Tibial nerve (tissue), 4 donors: ENCODE results near the gene FHAD1. TPM values are rescaled to one million over a fixed set of nuclear protein-coding genes. Genes with fewer than 3 reads are reported as not detected.

ENCODE experiments used
- DNase-seq, 2 donors: peaks; one replicate each; pipeline ENCODE4 v3.0.0-alpha.2; 2019; ENCODE audit warnings: low spot score in 2 of 2
- H3K27ac ChIP-seq, 4 donors: fragments of 200-600 bp; sonication (generic) in 3 of 4; one replicate each; pipeline ENCODE4 v1.5.1; 2017 to 2019; ENCODE audit warnings: mild to moderate bottlenecking in 1 of 4
- H3K27me3 ChIP-seq, 2 donors: fragments of 200-600 bp; sonication (generic) in 1 of 2; one replicate each; pipeline versions ENCODE4 v1.5.1 to v1.6.0; 2017 to 2019
- H3K36me3 ChIP-seq, 3 donors: fragments of 200-600 bp; sonication (generic); one replicate each; pipeline ENCODE4 v1.5.1; 2018 to 2019
- H3K4me1 ChIP-seq, 4 donors: fragments of 200-600 bp; sonication (generic) in 3 of 4; one replicate each; pipeline ENCODE4 v1.5.1; 2017 to 2019
- H3K4me3 ChIP-seq, 4 donors: fragments of 200-600 bp; sonication (generic) in 3 of 4; one replicate each; pipeline ENCODE4 v1.5.1; 2017 to 2019; ENCODE audit warnings: mild to moderate bottlenecking in 1 of 4, moderate library complexity in 1 of 4
- H3K9me3 ChIP-seq, 4 donors: fragments of 200-600 bp; sonication (generic) in 3 of 4; one replicate each; pipeline ENCODE4 v1.5.1; 2017 to 2019
- EP300 ChIP-seq, 2 donors: sonication (generic); formaldehyde crosslinking; IDR thresholded peaks; one replicate each; pipeline ENCODE4 v1.6.1; 2017; ENCODE audit warnings: antibody characterized with exemption in 2 of 2, mild to moderate bottlenecking in 1 of 2
- POLR2A ChIP-seq, 2 donors: fragments of 450-650 bp; IDR thresholded peaks; one replicate each; pipeline ENCODE4 v1.6.1; 2017; ENCODE audit warnings: antibody characterized with exemption in 2 of 2, mild to moderate bottlenecking in 2 of 2, moderate library complexity in 2 of 2
- WGBS, 2 donors: methylation state at CpG; one replicate each; pipeline ENCODE4 v1.1.5; 2018; 5-methylcytosine and 5-hydroxymethylcytosine counted together
- total RNA-seq, 4 donors: library from RNA; depleted of rRNA; stranded (reverse); fragments of >200 nt; gene quantifications; one replicate each; pipeline ENCODE4 v1.1.0, GENCODE V29; 2016
- TF ChIP-seq, protein P1 (sequence below), 5 experiments: fragments of 200-600 bp in 3 of 5; fragments of 450-650 bp in 2 of 5; sonication (generic) in 3 of 5; IDR thresholded peaks; one replicate each; pipeline ENCODE4 v1.5.1; 2016 to 2019; ENCODE audit warnings: antibody characterized with exemption in 5 of 5, mild to moderate bottlenecking in 3 of 5, moderate library complexity in 2 of 5

The FHAD1 gene
- total RNA-seq, 4 donors from 2014 or later = 0.30 to 0.63 TPM; not detected in 2

GRCh38 chr1:15381805-15382204 lies 134.8 kb downstream of the FHAD1 start:
- TF ChIP-seq EP300 (IDR thresholded peaks at IDR 0.05) = no peak
- TF ChIP-seq, protein P1, sequence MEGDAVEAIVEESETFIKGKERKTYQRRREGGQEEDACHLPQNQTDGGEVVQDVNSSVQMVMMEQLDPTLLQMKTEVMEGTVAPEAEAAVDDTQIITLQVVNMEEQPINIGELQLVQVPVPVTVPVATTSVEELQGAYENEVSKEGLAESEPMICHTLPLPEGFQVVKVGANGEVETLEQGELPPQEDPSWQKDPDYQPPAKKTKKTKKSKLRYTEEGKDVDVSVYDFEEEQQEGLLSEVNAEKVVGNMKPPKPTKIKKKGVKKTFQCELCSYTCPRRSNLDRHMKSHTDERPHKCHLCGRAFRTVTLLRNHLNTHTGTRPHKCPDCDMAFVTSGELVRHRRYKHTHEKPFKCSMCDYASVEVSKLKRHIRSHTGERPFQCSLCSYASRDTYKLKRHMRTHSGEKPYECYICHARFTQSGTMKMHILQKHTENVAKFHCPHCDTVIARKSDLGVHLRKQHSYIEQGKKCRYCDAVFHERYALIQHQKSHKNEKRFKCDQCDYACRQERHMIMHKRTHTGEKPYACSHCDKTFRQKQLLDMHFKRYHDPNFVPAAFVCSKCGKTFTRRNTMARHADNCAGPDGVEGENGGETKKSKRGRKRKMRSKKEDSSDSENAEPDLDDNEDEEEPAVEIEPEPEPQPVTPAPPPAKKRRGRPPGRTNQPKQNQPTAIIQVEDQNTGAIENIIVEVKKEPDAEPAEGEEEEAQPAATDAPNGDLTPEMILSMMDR (IDR thresholded peaks at IDR 0.05) = no peak
- TF ChIP-seq POLR2A (IDR thresholded peaks at IDR 0.05) = no peak
- 91 to 92% methylated on average over 12 of the region's 12 CpGs for WGBS, 2 donors
- no peaks in the 10 kb centered on the region for H3K36me3 ChIP-seq
- DNase-seq = no peak
- H3K4me1 ChIP-seq = peaks cover 0 to 11% (median 3%) of the 10 kb centered on the region in 4 donors
- no peak overlapping the region for H3K27ac ChIP-seq
- peaks cover 0 to 4% of the 10 kb centered on the region in 2 donors for H3K27me3 ChIP-seq
- H3K9me3 ChIP-seq = no peaks in the 10 kb centered on the region
- H3K4me3 ChIP-seq = no peak overlapping the region

GRCh38 chr1:15382601-15383518 lies 135.8 kb downstream of the FHAD1 start:
- TF ChIP-seq EP300 (IDR thresholded peaks at IDR 0.05) (no peak), POLR2A (IDR thresholded peaks at IDR 0.05) (no peak)
- TF ChIP-seq, protein P1 (IDR thresholded peaks at IDR 0.05) = no peak
- 92% methylated on average over 26 of the region's 26 CpGs for WGBS, 2 donors
- Histone ChIP-seq H3K27ac (no peak overlapping the region), H3K4me3 (no peak overlapping the region), H3K9me3 (no peaks in the 10 kb centered on the region), H3K27me3 (peaks cover 0 to 4% of the 10 kb centered on the region in 2 donors), H3K36me3 (no peaks in the 10 kb centered on the region), H3K4me1 (peaks cover 0 to 12% (median 3%) of the 10 kb centered on the region in 4 donors)
- no peak for DNase-seq

- no peaks in the 10 kb centered on the region for H3K9me3 ChIP-seq
- H3K4me3 ChIP-seq = no peak overlapping the region
- no peak overlapping the region for H3K27ac ChIP-seq
- no peaks in the 10 kb centered on the region for H3K36me3 ChIP-seq
- 91 to 92% methylated on average over 5 of the region's 5 CpGs for WGBS, 2 donors
- TF ChIP-seq EP300 (IDR thresholded peaks at IDR 0.05) (no peak), POLR2A (IDR thresholded peaks at IDR 0.05) (no peak)
- TF ChIP-seq, protein P1 (IDR thresholded peaks at IDR 0.05) = no peak
- peaks cover 0 to 12% (median 3%) of the 10 kb centered on the region in 4 donors for H3K4me1 ChIP-seq
- no peak for DNase-seq
- peaks cover 0 to 4% of the 10 kb centered on the region in 2 donors for H3K27me3 ChIP-seq
Measured at GRCh38 chr1:15383810-15384209, 136.8 kb downstream of the FHAD1 start.

GRCh38 chr1:15384301-15384901 lies 137.4 kb downstream of the FHAD1 start:
- no peaks in the 10 kb centered on the region for H3K9me3 ChIP-seq
- H3K27me3 ChIP-seq = peaks cover 0 to 4% of the 10 kb centered on the region in 2 donors
- TF ChIP-seq POLR2A (IDR thresholded peaks at IDR 0.05) (no peak), EP300 (IDR thresholded peaks at IDR 0.05) (no peak)
- TF ChIP-seq, protein P1 (IDR thresholded peaks at IDR 0.05) = no peak
- no peak for DNase-seq
- H3K27ac ChIP-seq = no peak overlapping the region
- no peak overlapping the region for H3K4me3 ChIP-seq
- peaks cover 0 to 12% (median 3%) of the 10 kb centered on the region in 4 donors for H3K4me1 ChIP-seq
- H3K36me3 ChIP-seq = no peaks in the 10 kb centered on the region
- 50 to 51% methylated on average over 20 of the region's 20 CpGs for WGBS, 2 donors

DNA sequence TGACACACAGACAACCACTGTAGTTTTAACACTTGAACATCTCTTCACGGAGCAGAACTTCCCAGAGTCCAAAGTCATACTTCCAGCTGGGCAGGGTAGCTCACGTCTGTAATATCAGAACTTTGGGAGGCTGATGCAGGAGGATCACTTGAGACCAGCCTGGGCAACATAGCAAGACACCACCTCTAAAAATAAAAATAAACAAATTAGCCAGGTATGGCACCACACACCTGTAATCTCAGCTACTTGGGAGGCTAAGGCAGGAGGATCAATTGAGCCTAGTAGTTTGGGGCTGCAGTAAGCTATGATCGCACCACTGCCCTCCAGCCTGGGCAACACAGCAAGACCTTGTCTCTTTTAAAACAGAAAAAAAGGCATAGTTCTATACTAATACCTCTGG lies 138.4 kb downstream of the FHAD1 start:
- DNase-seq = no peak
- H3K9me3 ChIP-seq = no peaks in the 10 kb centered on the region
- H3K4me1 ChIP-seq = peaks cover 0 to 12% (median 3%) of the 10 kb centered on the region in 4 donors
- TF ChIP-seq EP300 (IDR thresholded peaks at IDR 0.05) = no peak
- TF ChIP-seq, protein P1 (IDR thresholded peaks at IDR 0.05) = no peak
- no peak for TF ChIP-seq POLR2A (IDR thresholded peaks at IDR 0.05)
- no peak overlapping the region for H3K27ac ChIP-seq
- no peaks in the 10 kb centered on the region for H3K36me3 ChIP-seq
- peaks cover 0 to 4% of the 10 kb centered on the region in 2 donors for H3K27me3 ChIP-seq
- H3K4me3 ChIP-seq = no peak overlapping the region
- WGBS, 2 donors = 89 to 96% methylated on average over 3 of the region's 3 CpGs
